Body of pancreas (tissue), 4 donors: ENCODE results near the gene C1orf74.

Source experiments
- POLR2A ChIP-seq, 3 donors: fragments of 450-650 bp; IDR thresholded peaks; one replicate each; pipeline ENCODE4 v1.6.1; 2016; ENCODE audit warnings: antibody characterized with exemption in 3 of 3, mild to moderate bottlenecking in 2 of 3
- TF ChIP-seq, protein P1 (sequence below), 7 experiments: fragments of 450-650 bp in 4 of 7; fragments of 200-600 bp in 3 of 7; sonication (generic) in 3 of 7; IDR thresholded peaks; one replicate each; pipeline ENCODE4 v1.5.1; 2016 to 2019; ENCODE audit warnings: antibody characterized with exemption in 7 of 7

DNA sequence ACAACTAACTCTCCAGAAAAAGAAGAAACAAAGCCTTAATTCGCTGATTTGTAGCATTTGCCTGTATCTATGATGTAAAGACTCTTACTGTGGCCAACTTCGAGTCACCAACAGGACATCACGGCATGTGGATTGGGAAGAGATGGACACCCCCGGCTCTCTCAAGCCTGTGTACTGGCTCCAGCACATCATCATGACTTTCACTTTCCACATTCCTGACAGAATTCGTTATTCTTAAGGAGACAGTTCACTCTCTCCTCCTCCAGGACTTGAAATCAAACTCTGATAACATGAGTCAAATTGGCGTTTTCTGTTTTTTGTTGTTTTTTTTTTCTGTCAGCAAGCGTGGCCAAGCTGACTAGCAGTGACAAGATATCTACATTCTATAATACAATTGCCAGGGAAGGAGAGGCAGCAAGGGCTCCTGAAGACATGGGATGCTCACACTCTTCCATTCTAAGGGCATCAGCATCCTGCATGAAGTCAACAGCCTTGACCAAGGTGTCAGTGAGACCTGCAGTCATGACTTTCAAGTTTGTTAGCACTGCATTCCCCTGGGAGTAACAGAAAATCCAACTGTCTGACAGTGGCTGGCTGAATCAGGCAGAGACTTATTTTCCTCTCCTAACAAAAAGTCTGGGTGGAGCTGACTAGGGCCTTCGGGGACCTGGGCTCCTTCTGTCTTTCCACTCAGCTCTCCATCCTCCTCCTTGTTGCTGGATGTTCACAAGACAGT lies 41.8 kb downstream of the C1orf74 start:
- TF ChIP-seq, protein P1, sequence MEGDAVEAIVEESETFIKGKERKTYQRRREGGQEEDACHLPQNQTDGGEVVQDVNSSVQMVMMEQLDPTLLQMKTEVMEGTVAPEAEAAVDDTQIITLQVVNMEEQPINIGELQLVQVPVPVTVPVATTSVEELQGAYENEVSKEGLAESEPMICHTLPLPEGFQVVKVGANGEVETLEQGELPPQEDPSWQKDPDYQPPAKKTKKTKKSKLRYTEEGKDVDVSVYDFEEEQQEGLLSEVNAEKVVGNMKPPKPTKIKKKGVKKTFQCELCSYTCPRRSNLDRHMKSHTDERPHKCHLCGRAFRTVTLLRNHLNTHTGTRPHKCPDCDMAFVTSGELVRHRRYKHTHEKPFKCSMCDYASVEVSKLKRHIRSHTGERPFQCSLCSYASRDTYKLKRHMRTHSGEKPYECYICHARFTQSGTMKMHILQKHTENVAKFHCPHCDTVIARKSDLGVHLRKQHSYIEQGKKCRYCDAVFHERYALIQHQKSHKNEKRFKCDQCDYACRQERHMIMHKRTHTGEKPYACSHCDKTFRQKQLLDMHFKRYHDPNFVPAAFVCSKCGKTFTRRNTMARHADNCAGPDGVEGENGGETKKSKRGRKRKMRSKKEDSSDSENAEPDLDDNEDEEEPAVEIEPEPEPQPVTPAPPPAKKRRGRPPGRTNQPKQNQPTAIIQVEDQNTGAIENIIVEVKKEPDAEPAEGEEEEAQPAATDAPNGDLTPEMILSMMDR (IDR thresholded peaks at IDR 0.05), result no peak
- TF ChIP-seq POLR2A (IDR thresholded peaks at IDR 0.05), result no peak
